HG03097 (cell line): ENCODE data around the gene MDM4.

Source experiments
- ATAC-seq: cut with Tn5 transposase; IDR thresholded peaks from one replicate; pipeline ENCODE4 v1.9.1; 2021; ENCODE audit not compliant: unreplicated experiment, low FRiP score

Gene MDM4

DNA sequence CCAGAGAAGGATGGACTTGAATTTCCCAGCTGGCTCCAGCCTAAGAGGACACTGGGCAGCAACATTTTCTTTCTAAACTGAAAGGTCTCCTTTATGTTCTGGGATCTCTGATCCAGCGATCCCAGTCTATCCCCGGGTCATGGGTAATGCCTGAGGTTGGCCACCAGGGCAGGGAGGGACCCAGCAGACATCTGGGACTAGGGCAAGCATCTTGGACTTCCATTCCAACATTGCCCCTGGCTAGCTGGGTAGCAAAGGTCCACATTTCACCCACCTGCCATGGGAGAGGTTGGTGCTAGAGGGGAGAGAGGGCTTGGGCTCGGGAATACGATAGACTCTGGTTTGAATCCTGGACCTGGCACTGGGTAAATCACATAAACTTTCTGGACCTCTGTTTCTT lies 84.8 kb downstream of the MDM4 start:
- no peak for ATAC-seq

DNA sequence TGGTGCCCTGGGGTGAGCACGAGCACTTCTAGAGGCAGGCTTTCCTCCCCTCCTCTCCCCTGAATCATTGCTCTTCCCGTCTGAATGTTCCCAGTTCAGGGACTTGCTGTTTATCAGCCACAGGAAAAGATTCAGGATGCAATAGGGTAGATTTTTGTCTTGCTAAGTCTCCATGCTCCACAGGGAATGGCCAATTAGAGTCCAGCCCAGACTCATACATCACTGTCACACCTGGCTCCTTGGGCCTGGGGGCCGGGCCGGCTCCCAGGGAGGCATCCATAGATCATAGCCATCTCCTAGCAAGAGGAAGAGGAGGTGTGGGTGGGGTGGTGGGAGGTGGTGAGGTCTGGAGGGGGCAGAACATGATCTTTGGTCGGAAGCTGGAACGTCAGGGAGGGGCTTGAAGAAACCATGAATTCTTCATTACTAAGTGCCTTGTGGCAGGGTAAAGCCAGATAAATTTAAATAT lies 85.9 kb downstream of the MDM4 start:
- ATAC-seq: no peak

DNA sequence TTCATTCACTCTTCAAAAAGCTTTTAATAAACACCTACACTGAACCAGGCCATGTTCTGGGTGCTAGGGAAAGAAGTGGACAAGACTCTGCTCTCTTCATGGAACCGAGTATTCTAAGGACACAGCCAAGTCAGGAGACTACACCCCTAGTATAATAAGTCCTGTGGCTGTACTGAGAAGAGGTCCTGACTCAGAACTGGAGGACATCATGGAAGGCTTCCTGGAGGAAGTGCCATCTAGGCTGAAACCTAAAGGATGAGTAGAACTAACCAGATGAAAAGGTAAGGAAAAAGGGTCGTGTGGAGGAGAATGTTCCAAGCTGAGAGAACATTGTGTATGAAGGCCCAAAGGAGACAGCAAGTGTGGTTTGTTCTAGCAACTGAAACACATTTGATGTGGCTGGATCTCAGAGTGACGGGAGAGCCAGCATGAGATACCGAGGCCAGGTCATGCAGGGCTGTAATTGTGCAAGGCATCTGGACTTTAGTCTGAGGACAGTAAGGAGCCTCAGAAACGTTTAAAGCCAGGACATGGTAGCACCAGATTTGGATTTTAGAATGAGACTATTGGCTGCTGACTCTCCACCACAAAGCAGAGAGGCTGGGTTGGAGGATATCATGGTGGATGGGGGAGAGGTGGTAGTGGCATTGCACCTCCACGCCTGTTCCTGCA lies 86.8 kb downstream of the MDM4 start:
- no peak for ATAC-seq

DNA sequence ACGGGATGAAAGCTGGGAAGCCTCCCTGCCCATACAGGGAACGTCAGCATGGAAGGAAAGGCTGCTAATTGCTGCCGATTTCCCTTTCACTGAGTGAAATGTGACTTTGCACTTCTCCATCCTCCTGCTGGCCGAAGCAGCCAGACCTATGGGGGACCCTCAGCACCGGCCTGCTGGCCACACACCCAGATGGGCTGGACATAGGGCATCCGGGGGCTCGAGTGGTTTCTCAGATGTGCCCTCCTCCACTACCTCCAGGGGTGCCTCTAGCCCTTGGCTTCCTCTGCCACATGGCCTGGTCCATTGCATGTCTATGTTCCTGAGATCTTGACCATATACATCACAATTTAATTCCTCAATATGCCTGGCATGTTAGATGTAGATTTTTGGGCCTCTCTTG lies 89.6 kb downstream of the MDM4 start:
- ATAC-seq: no peak
